H1 (cell line): ENCODE data around the gene APMAP. TPM values are rescaled to one million over a fixed set of nuclear protein-coding genes. Genes with fewer than 3 reads are reported as not detected.
"Not testable (repeated sequence)": the region's sequence is repeated elsewhere in the genome, so short reads cannot be mapped to it uniquely, and the experiment has no call there.

Source experiments
- CTCF ChIA-PET: fragments of 300-600 bp; sonication (Branson Sonifier 250); formaldehyde crosslinking; loops from one replicate; lab custom pipeline; 2021; ENCODE audit not compliant: partially characterized antibody; lab: Charles Lee
- POLR2A ChIA-PET: fragments of 300-600 bp; sonication (Branson Sonifier 250); formaldehyde crosslinking; loops from one replicate; lab custom pipeline; 2021; ENCODE audit warnings: inconsistent platforms; ENCODE audit not compliant: partially characterized antibody; lab: Charles Lee
- DNase-seq, 2 experiments: peaks; one replicate each; pipeline versions ENCODE4 v3.0.0 to v3.0.0-alpha.2; 2010 to 2022; ENCODE audit warnings: low spot score in 2 of 2, low read depth in 1 of 2, mixed read lengths in 1 of 2
- FAIRE-seq: peaks from 2 replicates; lab custom pipeline; 2011; peaks lifted over from hg19 to GRCh38; lab: Jason Lieb, UNC
- H2AFZ ChIP-seq: 2 replicates; pipeline ENCODE4 v1.8.1; 2012; ENCODE audit warnings: low read length, inconsistent platforms
- H2AK5ac ChIP-seq: 2 replicates; pipeline ENCODE4 v1.6.1; 2013; ENCODE audit warnings: low read depth, low read length
- H2BK120ac ChIP-seq: replicated peaks from 2 replicates; pipeline ENCODE3; 2013; ENCODE audit warnings: low read depth, low read length, inconsistent platforms
- H2BK12ac ChIP-seq: 2 replicates; pipeline ENCODE4 v1.6.1; 2013; ENCODE audit warnings: low read depth, low read length
- H2BK15ac ChIP-seq: 2 replicates; pipeline ENCODE4 v1.6.1; 2013; ENCODE audit warnings: low read length
- H2BK20ac ChIP-seq: 2 replicates; pipeline ENCODE4 v1.6.1; 2013; ENCODE audit warnings: low read length
- H2BK5ac ChIP-seq: 2 replicates; pipeline ENCODE4 v1.6.1; 2013; ENCODE audit warnings: low read depth, low read length
- H3K14ac ChIP-seq: 2 replicates; pipeline ENCODE4 v1.6.1; 2013; ENCODE audit warnings: inconsistent platforms; ENCODE audit not compliant: insufficient read length
- H3K18ac ChIP-seq: 2 replicates; pipeline ENCODE4 v1.6.1; 2013; ENCODE audit warnings: low read length; ENCODE audit errors: extremely low read depth
- H3K23ac ChIP-seq: 2 replicates; pipeline ENCODE4 v1.6.1; 2013; ENCODE audit warnings: inconsistent platforms; ENCODE audit not compliant: insufficient read length
- H3K23me2 ChIP-seq: 2 replicates; pipeline ENCODE4 v1.6.1; 2013; ENCODE audit warnings: low read depth, low read length
- H3K27ac ChIP-seq: 2 replicates; pipeline ENCODE4 v1.6.1; 2011; ENCODE audit warnings: low read depth, low read length, inconsistent platforms
- H3K27me3 ChIP-seq, 4 experiments: replicated peaks in 1 of 4; 1 replicate in 1 of 4; 2 replicates in 3 of 4; pipeline versions ENCODE4 v1.6.1 to v1.8.1; 2011 to 2013; ENCODE audit warnings: low read length in 3 of 4, mild to moderate bottlenecking in 3 of 4, inconsistent platforms in 2 of 4, mixed read lengths in 2 of 4, moderate library complexity in 1 of 4; ENCODE audit not compliant: control insufficient read depth in 3 of 4, insufficient read depth in 3 of 4; ENCODE audit errors: extremely low read depth in 1 of 4
- H3K36me3 ChIP-seq, 4 experiments: 2 replicates each; pipeline versions ENCODE4 v1.6.1 to v1.8.1; 2011 to 2013; ENCODE audit warnings: mild to moderate bottlenecking in 4 of 4, low read length in 3 of 4, moderate library complexity in 2 of 4, control low read depth in 1 of 4, inconsistent platforms in 1 of 4; ENCODE audit not compliant: insufficient read depth in 4 of 4, control insufficient read depth in 2 of 4
- H3K4ac ChIP-seq: replicated peaks from 2 replicates; pipeline ENCODE3; 2013; ENCODE audit warnings: low read length, low read depth, mixed read lengths, inconsistent platforms; ENCODE audit not compliant: insufficient read length
- H3K4me1 ChIP-seq, 4 experiments: replicated peaks in 1 of 4; 1 replicate in 1 of 4; 2 replicates in 3 of 4; pipeline versions ENCODE4 v1.6.1 to v1.8.1; 2011 to 2013; ENCODE audit warnings: low read length in 3 of 4, inconsistent platforms in 2 of 4, mixed read lengths in 1 of 4; ENCODE audit not compliant: insufficient read depth in 4 of 4, control insufficient read depth in 3 of 4
- H3K4me2 ChIP-seq, 2 experiments: 2 replicates each; pipeline versions ENCODE4 v1.6.1 to v1.8.1; 2011 to 2013; ENCODE audit warnings: low read depth in 2 of 2, low read length in 2 of 2, control low read depth in 1 of 2, inconsistent platforms in 1 of 2, mild to moderate bottlenecking in 1 of 2; ENCODE audit not compliant: insufficient read depth in 1 of 2
- H3K4me3 ChIP-seq, 4 experiments: fragments of 200-600, 300-600 bp in 1 of 4; sonication (generic), shearing (Covaris generic), sonication (Bioruptor Twin) in 1 of 4; 2 replicates each; pipeline versions ENCODE4 v1.5.1 to v1.8.1; 2011 to 2016; ENCODE audit warnings: low read length in 4 of 4, low read depth in 3 of 4, control low read depth in 2 of 4, inconsistent platforms in 2 of 4, mild to moderate bottlenecking in 2 of 4, mixed read lengths in 1 of 4, moderate library complexity in 1 of 4; ENCODE audit not compliant: insufficient read depth in 2 of 4; ENCODE audit errors: extremely low read depth in 1 of 4
- H3K56ac ChIP-seq: replicated peaks from 2 replicates; pipeline ENCODE3; 2013; ENCODE audit warnings: low read depth, mild to moderate bottlenecking, mixed read lengths, low read length, inconsistent platforms; ENCODE audit not compliant: insufficient read length
- H3K79me1 ChIP-seq: 2 replicates; pipeline ENCODE4 v1.6.1; 2013; ENCODE audit warnings: low read depth, low read length, control low read depth
- H3K79me2 ChIP-seq, 2 experiments: 2 replicates each; pipeline versions ENCODE4 v1.6.1 to v1.8.1; 2012 to 2013; ENCODE audit warnings: low read length in 2 of 2, mild to moderate bottlenecking in 2 of 2, inconsistent platforms in 1 of 2; ENCODE audit not compliant: insufficient read depth in 2 of 2, control insufficient read depth in 1 of 2
- H3K9ac ChIP-seq, 4 experiments: replicated peaks in 1 of 4; 1 replicate in 1 of 4; 2 replicates in 3 of 4; pipeline versions ENCODE4 v1.6.1 to v1.8.1; 2011 to 2013; ENCODE audit warnings: low read depth in 3 of 4, low read length in 3 of 4, control low read depth in 2 of 4, mild to moderate bottlenecking in 2 of 4, moderate library complexity in 2 of 4, inconsistent platforms in 1 of 4; ENCODE audit errors: extremely low read depth in 1 of 4
- H3K9me3 ChIP-seq, 2 experiments: 2 replicates each; pipeline versions ENCODE4 v1.6.1 to v1.8.1; 2012 to 2013; ENCODE audit warnings: mild to moderate bottlenecking in 2 of 2, moderate library complexity in 2 of 2, control low read depth in 1 of 2, inconsistent platforms in 1 of 2, low read depth in 1 of 2, low read length in 1 of 2, mixed read lengths in 1 of 2; ENCODE audit not compliant: insufficient read depth in 2 of 2
- H4K20me1 ChIP-seq, 2 experiments: replicated peaks in 1 of 2; 2 replicates each; pipeline versions ENCODE3 to v1.8.1; 2011 to 2013; ENCODE audit warnings: inconsistent platforms in 2 of 2, low read length in 2 of 2, mild to moderate bottlenecking in 1 of 2; ENCODE audit not compliant: insufficient read depth in 2 of 2, control insufficient read depth in 1 of 2
- H4K5ac ChIP-seq: 2 replicates; pipeline ENCODE4 v1.6.1; 2013; ENCODE audit warnings: low read length, low read depth, mixed read lengths, inconsistent platforms; ENCODE audit not compliant: insufficient read length
- H4K8ac ChIP-seq: 2 replicates; pipeline ENCODE4 v1.8.0; 2013; ENCODE audit warnings: mild to moderate bottlenecking, moderate library complexity, low read length, inconsistent platforms; ENCODE audit not compliant: insufficient read depth; ENCODE audit errors: extremely low read depth
- H4K91ac ChIP-seq: replicated peaks from 2 replicates; pipeline ENCODE3; 2013; ENCODE audit warnings: low read length, mixed read lengths, inconsistent platforms; ENCODE audit not compliant: insufficient read length
- BACH1 ChIP-seq: IDR thresholded peaks from 2 replicates; pipeline ENCODE4 v1.6.1; 2012; ENCODE audit warnings: low read length, improper control_type of control experiment
- RAD21 ChIP-seq, 2 experiments: IDR thresholded peaks in 1 of 2; conservative IDR thresholded peaks in 1 of 2; 2 replicates each; pipeline ENCODE4 v1.6.1; 2011; ENCODE audit warnings: low read depth in 2 of 2, low read length in 2 of 2, improper control_type of control experiment in 1 of 2, inconsistent platforms in 1 of 2, mild to moderate bottlenecking in 1 of 2, moderate library complexity in 1 of 2
- SP1 ChIP-seq: IDR thresholded peaks from 2 replicates; pipeline ENCODE4 v1.6.1; 2011; ENCODE audit warnings: low read depth, low read length
- WGBS, 2 experiments: shearing (Covaris generic) in 1 of 2; methylation state at CpG; one replicate each; pipeline versions ENCODE4 v1.1.6 to v1.1.7; 2013 to 2015; ENCODE audit warnings: low lambda C conversion rate in 2 of 2, mixed read lengths in 2 of 2, inconsistent platforms in 1 of 2, low coverage in 1 of 2, missing lambda C conversion rate in 1 of 2; ENCODE audit not compliant: insufficient replicate concordance in 2 of 2, insufficient coverage in 1 of 2, insufficient read length in 1 of 2; ENCODE audit errors: extremely low coverage in 1 of 2, missing lambda C conversion rate in 1 of 2; 5-methylcytosine and 5-hydroxymethylcytosine counted together
- polyA plus RNA-seq, 7 experiments: library from polyadenylated mRNA; depleted of rRNA in 3 of 7; stranded (reverse) in 5 of 7; unstranded in 2 of 7; fragments of >200 nt in 5 of 7; fragments of 200-250 nt in 2 of 7; gene quantifications; 1 replicate in 5 of 7; 2 replicates in 1 of 7; 4 replicates in 1 of 7; pipeline versions ENCODE4 v1.2.1 to v1.2.3, GENCODE V29; 2011 to 2013; ENCODE audit warnings: missing spikeins in 2 of 7, mixed read lengths in 2 of 7
- total RNA-seq: library from RNA; stranded (reverse); fragmentation: NEBNext Ultra II Directional; extraction: Animal tissue kit (Norgen Biotek cat#: 25700); gene quantifications from 2 replicates; pipeline ENCODE4 v1.2.1, GENCODE V29; 2021

APMAP gene
- total and polyA plus RNA-seq, 2 of the 8 experiments (the other 6 are each of a cell fraction or from before 2014, with no cell fraction given) = 31.3 to 66.0 TPM

DNA sequence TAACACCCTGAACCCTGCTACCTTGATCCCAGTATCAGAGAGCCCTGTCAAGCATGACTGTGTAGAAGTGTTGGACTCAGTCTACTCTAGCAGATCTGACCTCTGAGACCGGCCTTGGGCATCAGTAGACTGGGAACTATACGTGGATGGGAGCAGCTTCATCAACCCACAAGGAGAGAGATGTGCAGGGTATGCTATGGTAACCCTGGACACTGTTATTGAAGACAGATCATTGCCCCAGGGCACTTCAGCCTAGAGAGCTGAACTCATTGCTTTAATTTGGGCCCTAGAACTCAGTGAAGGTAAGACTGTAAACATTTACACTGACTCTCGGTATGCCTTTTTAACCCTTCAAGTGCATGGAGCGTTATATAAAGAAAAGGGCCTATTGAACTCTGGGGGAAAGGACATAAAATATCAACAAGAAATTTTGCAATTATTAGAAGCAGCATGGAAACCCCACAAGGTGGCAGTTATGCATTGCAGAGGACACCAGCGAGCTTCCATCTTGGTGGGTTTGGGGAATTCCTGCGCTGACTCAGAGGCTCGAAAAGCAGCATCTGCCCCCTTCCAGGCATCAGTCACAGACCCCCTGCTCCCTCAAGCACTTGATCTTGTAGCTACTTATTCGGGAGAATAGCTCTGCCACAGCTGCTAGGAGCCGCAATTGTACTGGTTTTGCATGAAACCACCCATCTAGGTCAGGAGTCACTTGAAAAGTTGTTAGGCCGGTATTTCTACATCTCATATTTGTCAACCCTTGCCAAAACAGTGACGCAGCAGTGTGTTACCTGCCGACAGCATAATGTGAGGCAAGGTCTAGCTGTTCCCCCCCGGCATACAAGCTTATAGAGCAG lies 62.5 kb downstream of the APMAP start:
- ChIA-PET POLR2A (interaction anchor here (1.2 kb wide), 1 partner anchor 13 kb away, joined by 3 read pairs; no protein-coding TSS in a partner anchor), CTCF (interaction anchor here (0.8 to 5.4 kb wide), 24 partner anchors 10 to 789 kb away, joined by 3 to 48 read pairs (median 5); no protein-coding TSS in a partner anchor)
- H3K4me2 ChIP-seq = peak overlapping the region; percentile 10 to 35; a peak in 1 of 4 replicates

More for the DNA sequence above, 62.5 kb downstream of the APMAP start:
- not testable (repeated sequence) for H3K79me1 ChIP-seq, H4K5ac ChIP-seq, H2BK120ac ChIP-seq, H3K27ac ChIP-seq, H2BK12ac ChIP-seq, H3K4me3 ChIP-seq, DNase-seq, H3K79me2 ChIP-seq, H3K9ac ChIP-seq, H3K23ac ChIP-seq, H3K9me3 ChIP-seq, H3K36me3 ChIP-seq, H4K91ac ChIP-seq, H2AK5ac ChIP-seq, H3K4ac ChIP-seq, H3K4me1 ChIP-seq, H3K14ac ChIP-seq, FAIRE-seq, H4K20me1 ChIP-seq, H3K23me2 ChIP-seq, H3K27me3 ChIP-seq, H3K56ac ChIP-seq, H4K8ac ChIP-seq, H3K18ac ChIP-seq, H2BK15ac ChIP-seq, H2BK20ac ChIP-seq, H2BK5ac ChIP-seq
- TF ChIP-seq SP1 (peak; percentile 43; the same call in 1 of the 2 replicates), BACH1 (0 out of 2 replicates have a peak, but pooled peaks have one; percentile 34), RAD21 (IDR thresholded peaks at IDR 0.05 in 1 of 2, conservative IDR thresholded peaks at IDR 0.05 in 1 of 2; ENCODE audit: low read depth in 2 of 2, low read length in 2 of 2) (0 out of 4 replicates have a peak, but pooled peaks of 1 of the 2 experiments have one; percentile 10)
- WGBS, 2 experiments = 85% methylated on average over 13 of the region's 13 CpGs; no CpG with 5 or more reads in 1 of the 2 experiments
- H2AFZ ChIP-seq = 0 out of 2 replicates have a peak overlapping the region, but pooled peaks have one; percentile 42
